Inflammatory macrophage (primary cell): ENCODE data around the gene PSMG3.

Experiments used
- DNase-seq, 2 donors: peaks; one replicate each; pipeline ENCODE4 v3.0.0-alpha.2; 2020 to 2022
- total RNA-seq, 18 experiments: gene quantifications; one replicate each; lab custom pipeline; 2026; ENCODE audit warnings: mixed read lengths in 6 of 18, inconsistent platforms in 2 of 18; lab: John Stamatoyannopoulos, UW

Gene PSMG3
- 2.4 to 21.8 (median 13.5) reads per million in 18 experiments for total RNA-seq

GRCh38 chr7:1569833-1570632, at the start of gene PSMG3:
TSS of gene PSMG3 (minus strand) at chr7:1570032. CDS start at chr7:1569339, 693 bp downstream.
- peak; percentile 90 to 94 for DNase-seq

GRCh38 chr7:1618475-1618874, 48.6 kb upstream of the PSMG3 start:
- DNase-seq: no peak

GRCh38 chr7:1617957-1618356, 48.1 kb upstream of the PSMG3 start:
- DNase-seq: no peak

- no peak for DNase-seq
These were observed 46.9 kb upstream of the PSMG3 start for GRCh38 chr7:1616741-1617140.

- no peak for DNase-seq
These were observed 41.9 kb upstream of the PSMG3 start for GRCh38 chr7:1611708-1612241.

GRCh38 chr7:1610678-1611302, 41.0 kb upstream of the PSMG3 start:
- DNase-seq: no peak

- no peak for DNase-seq
These were observed 40.3 kb upstream of the PSMG3 start for GRCh38 chr7:1610013-1610677.

GRCh38 chr7:1609023-1609422, 39.2 kb upstream of the PSMG3 start:
- DNase-seq: no peak

GRCh38 chr7:1608318-1608717, 38.5 kb upstream of the PSMG3 start:
- no peak for DNase-seq

- no peak for DNase-seq
These were observed 37.9 kb upstream of the PSMG3 start for GRCh38 chr7:1607696-1608095.

- no peak for DNase-seq
These were observed 37.2 kb upstream of the PSMG3 start for GRCh38 chr7:1607001-1607400.

GRCh38 chr7:1604383-1604782, 34.6 kb upstream of the PSMG3 start:
- no peak for DNase-seq

- DNase-seq: no peak
These were observed 33.8 kb upstream of the PSMG3 start for GRCh38 chr7:1603346-1604225.

- no peak for DNase-seq
These were observed 32.6 kb upstream of the PSMG3 start for GRCh38 chr7:1602386-1602785.

GRCh38 chr7:1601956-1602355, 32.1 kb upstream of the PSMG3 start:
- DNase-seq: no peak

GRCh38 chr7:1599640-1600395, 30.0 kb upstream of the PSMG3 start:
- DNase-seq: no peak

- no peak for DNase-seq
These were observed 29.3 kb upstream of the PSMG3 start for GRCh38 chr7:1598961-1599639.

GRCh38 chr7:1598286-1598685, 28.5 kb upstream of the PSMG3 start:
- DNase-seq: no peak

- DNase-seq: no peak
These were observed 28.0 kb upstream of the PSMG3 start for GRCh38 chr7:1597791-1598190.

- DNase-seq: peak; percentile 59 to 71
These were observed 27.4 kb upstream of the PSMG3 start for GRCh38 chr7:1597066-1597760.
